HG03066 (cell line): ENCODE data around the gene GALNT18.
A peak's percentile ranks its signal among the peaks of the same experiment; 100 is the strongest.
"Not testable (repeated sequence)": the region's sequence is repeated elsewhere in the genome, so short reads cannot be mapped to it uniquely, and the experiment has no call there.

ENCODE experiments used
- ATAC-seq: cut with Tn5 transposase; IDR thresholded peaks from one replicate; pipeline ENCODE4 v1.9.1; 2021; ENCODE audit warnings: low read depth; ENCODE audit not compliant: unreplicated experiment

Gene GALNT18

GRCh38 chr11:11476971-11477645 is 144.7 kb downstream of the GALNT18 start:
- ATAC-seq = no peak

GRCh38 chr11:11476499-11476898 is 145.3 kb downstream of the GALNT18 start:
- ATAC-seq = no peak

GRCh38 chr11:11472106-11472505 is 149.7 kb downstream of the GALNT18 start:
- no peak for ATAC-seq

- ATAC-seq = no peak
Observed at GRCh38 chr11:11471201-11471600, 150.6 kb downstream of the GALNT18 start.

GRCh38 chr11:11468954-11469353 is 152.9 kb downstream of the GALNT18 start:
- ATAC-seq = no peak

- ATAC-seq = no peak
Observed at GRCh38 chr11:11467312-11467711, 154.5 kb downstream of the GALNT18 start.

- no peak for ATAC-seq
Observed at GRCh38 chr11:11464555-11464954, 157.2 kb downstream of the GALNT18 start.

- ATAC-seq = no peak
Observed at GRCh38 chr11:11463405-11463804, 158.4 kb downstream of the GALNT18 start.

GRCh38 chr11:11461473-11461872 is 160.3 kb downstream of the GALNT18 start:
- no peak for ATAC-seq

GRCh38 chr11:11459578-11459977 is 162.2 kb downstream of the GALNT18 start:
- ATAC-seq = no peak

GRCh38 chr11:11458485-11458884 is 163.3 kb downstream of the GALNT18 start:
- ATAC-seq = no peak

- ATAC-seq = no peak
Observed at GRCh38 chr11:11458001-11458400, 163.8 kb downstream of the GALNT18 start.

- no peak for ATAC-seq
Observed at GRCh38 chr11:11456866-11457265, 164.9 kb downstream of the GALNT18 start.

- no peak for ATAC-seq
Observed at GRCh38 chr11:11454671-11455223, 167.1 kb downstream of the GALNT18 start.

- ATAC-seq = peak; percentile 88
Observed at GRCh38 chr11:11451501-11452005, 170.3 kb downstream of the GALNT18 start.

GRCh38 chr11:11450744-11451362 is 171.0 kb downstream of the GALNT18 start:
- no peak for ATAC-seq

- no peak for ATAC-seq
Observed at GRCh38 chr11:11449327-11449726, 172.5 kb downstream of the GALNT18 start.

GRCh38 chr11:11448626-11449025 is 173.2 kb downstream of the GALNT18 start:
- ATAC-seq = no peak

- ATAC-seq = not testable (repeated sequence)
Observed at GRCh38 chr11:11447601-11448000, 174.2 kb downstream of the GALNT18 start.

- ATAC-seq = no peak
Observed at GRCh38 chr11:11446967-11447366, 174.8 kb downstream of the GALNT18 start.

- ATAC-seq = no peak
Observed at GRCh38 chr11:11446564-11446963, 175.2 kb downstream of the GALNT18 start.
